BJ (cell line): ENCODE data around the gene GADD45GIP1. TPM values are rescaled to one million over a fixed set of nuclear protein-coding genes. Genes with fewer than 3 reads are reported as not detected.

Experiments used
- CTCF ChIA-PET: fragments of 350-600 bp; formaldehyde crosslinking; extraction: SDS; loops from one replicate; lab custom pipeline; 2021; ENCODE audit warnings: antibody characterized with exemption, inconsistent platforms; lab: Yijun Ruan, JAX
- POLR2A ChIA-PET: fragments of 300-600 bp; sonication (Branson Sonifier 250); formaldehyde crosslinking; extraction: SDS; loops from one replicate; lab custom pipeline; 2021; ENCODE audit warnings: antibody characterized with exemption; lab: Charles Lee
- DNase-seq: peaks from one replicate; pipeline ENCODE4 v3.0.0-alpha.2; 2011; ENCODE audit warnings: low read depth
- H3K27me3 ChIP-seq: 2 replicates; pipeline ENCODE4 v1.6.0; 2011; ENCODE audit warnings: low read length; ENCODE audit not compliant: control insufficient read depth, insufficient read depth
- H3K36me3 ChIP-seq: 2 replicates; pipeline ENCODE4 v1.5.1; 2011; ENCODE audit warnings: low read length; ENCODE audit not compliant: control insufficient read depth, insufficient read depth
- H3K4me3 ChIP-seq: 2 replicates; pipeline ENCODE4 v1.5.1; 2011; ENCODE audit warnings: low read depth, mild to moderate bottlenecking, control low read depth, low read length
- polyA plus RNA-seq: library from polyadenylated mRNA; depleted of rRNA; stranded (reverse); fragments of >200 nt; gene quantifications from 2 replicates; pipeline ENCODE4 v1.2.3, GENCODE V29; 2011
- TF ChIP-seq, protein P1 (sequence below): IDR thresholded peaks from 2 replicates; pipeline ENCODE4 v1.5.1; 2011; ENCODE audit warnings: low read depth, mild to moderate bottlenecking, control low read depth, inconsistent platforms, low read length, moderate library complexity; ENCODE audit not compliant: insufficient read depth

GADD45GIP1 gene
- polyA plus RNA-seq, 1 experiment = 45.5 TPM

DNA sequence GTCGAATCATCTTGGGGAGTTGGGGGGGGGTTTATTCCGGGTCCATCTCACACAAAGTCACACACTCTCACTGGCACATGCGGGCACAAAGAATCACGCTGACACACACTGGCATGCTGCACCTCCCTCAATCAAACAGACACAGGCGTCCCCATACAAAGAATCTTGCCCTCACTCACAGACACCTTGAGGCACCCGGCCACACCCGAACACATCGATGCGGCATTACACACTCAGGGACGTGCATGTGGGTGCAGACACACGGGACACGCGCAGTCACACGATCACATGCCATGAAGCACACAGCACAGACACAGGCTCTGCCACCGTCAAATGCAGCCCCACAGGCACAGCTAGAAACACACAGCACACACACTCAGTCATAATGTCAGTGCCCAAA is 46.1 kb upstream of the GADD45GIP1 start:
- Histone ChIP-seq H3K27me3 (no peaks in the 10 kb centered on the region), H3K4me3 (no peak overlapping the region), H3K36me3 (peaks cover 6% of the 10 kb centered on the region)
- DNase-seq = no peak
- CTCF ChIA-PET = interaction anchor here (0.6 to 5.4 kb wide), 2 partner anchors 58 to 466 kb away, joined by 3 to 23 read pairs; no protein-coding TSS in a partner anchor
- POLR2A ChIA-PET = no interaction called here
- TF ChIP-seq, protein P1, sequence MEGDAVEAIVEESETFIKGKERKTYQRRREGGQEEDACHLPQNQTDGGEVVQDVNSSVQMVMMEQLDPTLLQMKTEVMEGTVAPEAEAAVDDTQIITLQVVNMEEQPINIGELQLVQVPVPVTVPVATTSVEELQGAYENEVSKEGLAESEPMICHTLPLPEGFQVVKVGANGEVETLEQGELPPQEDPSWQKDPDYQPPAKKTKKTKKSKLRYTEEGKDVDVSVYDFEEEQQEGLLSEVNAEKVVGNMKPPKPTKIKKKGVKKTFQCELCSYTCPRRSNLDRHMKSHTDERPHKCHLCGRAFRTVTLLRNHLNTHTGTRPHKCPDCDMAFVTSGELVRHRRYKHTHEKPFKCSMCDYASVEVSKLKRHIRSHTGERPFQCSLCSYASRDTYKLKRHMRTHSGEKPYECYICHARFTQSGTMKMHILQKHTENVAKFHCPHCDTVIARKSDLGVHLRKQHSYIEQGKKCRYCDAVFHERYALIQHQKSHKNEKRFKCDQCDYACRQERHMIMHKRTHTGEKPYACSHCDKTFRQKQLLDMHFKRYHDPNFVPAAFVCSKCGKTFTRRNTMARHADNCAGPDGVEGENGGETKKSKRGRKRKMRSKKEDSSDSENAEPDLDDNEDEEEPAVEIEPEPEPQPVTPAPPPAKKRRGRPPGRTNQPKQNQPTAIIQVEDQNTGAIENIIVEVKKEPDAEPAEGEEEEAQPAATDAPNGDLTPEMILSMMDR = no peak

DNA sequence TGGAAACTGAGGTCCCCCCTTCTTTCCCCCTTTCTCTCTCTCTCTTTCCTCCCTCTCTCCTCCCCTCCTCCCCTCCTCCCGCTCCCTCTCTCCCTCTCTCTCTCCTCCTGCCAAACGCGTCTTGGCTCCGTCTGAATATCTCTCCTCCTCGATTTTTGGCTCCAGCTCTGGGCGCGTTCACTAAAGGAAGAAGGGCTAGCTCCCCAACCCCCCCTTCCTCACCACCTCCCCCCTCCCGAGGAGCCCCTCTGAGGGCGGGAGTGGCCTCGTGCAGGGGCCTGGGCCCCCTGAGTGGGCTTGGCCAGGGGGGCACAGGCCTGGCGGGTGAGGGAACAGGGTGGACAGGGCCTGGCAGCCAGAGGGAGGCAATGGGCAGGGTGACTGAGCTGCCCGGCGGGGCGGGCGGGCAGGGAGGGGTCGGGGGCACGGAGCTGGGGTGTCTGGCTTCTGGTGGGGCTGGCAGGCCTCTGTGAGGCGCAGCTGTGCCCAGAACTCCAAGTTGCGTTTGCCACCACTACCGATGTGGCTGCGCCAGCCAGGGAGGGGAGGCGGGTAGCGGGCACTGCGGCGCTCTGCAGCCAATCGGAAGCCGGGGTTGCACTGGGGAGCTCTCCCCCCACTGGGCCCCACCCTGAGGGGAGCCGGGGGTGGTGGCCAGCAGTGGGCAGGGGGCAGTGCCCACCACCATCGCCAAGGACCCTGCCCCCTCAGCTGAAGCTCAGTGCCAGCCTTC is 45.3 kb upstream of the GADD45GIP1 start:
- H3K4me3 ChIP-seq = peak overlapping the region; percentile 23; the same call in 1 of the 2 replicates
- H3K36me3 ChIP-seq = peaks cover 6% of the 10 kb centered on the region
- no peak for DNase-seq
- CTCF ChIA-PET = interaction anchor here (0.6 to 5.4 kb wide), 3 partner anchors 19 to 465 kb away, joined by 3 to 23 read pairs (median 3); no protein-coding TSS in a partner anchor
- no peaks in the 10 kb centered on the region for H3K27me3 ChIP-seq
- TF ChIP-seq, protein P1 = 0 out of 2 replicates have a peak, but pooled peaks have one; percentile 4
- POLR2A ChIA-PET = no interaction called here

DNA sequence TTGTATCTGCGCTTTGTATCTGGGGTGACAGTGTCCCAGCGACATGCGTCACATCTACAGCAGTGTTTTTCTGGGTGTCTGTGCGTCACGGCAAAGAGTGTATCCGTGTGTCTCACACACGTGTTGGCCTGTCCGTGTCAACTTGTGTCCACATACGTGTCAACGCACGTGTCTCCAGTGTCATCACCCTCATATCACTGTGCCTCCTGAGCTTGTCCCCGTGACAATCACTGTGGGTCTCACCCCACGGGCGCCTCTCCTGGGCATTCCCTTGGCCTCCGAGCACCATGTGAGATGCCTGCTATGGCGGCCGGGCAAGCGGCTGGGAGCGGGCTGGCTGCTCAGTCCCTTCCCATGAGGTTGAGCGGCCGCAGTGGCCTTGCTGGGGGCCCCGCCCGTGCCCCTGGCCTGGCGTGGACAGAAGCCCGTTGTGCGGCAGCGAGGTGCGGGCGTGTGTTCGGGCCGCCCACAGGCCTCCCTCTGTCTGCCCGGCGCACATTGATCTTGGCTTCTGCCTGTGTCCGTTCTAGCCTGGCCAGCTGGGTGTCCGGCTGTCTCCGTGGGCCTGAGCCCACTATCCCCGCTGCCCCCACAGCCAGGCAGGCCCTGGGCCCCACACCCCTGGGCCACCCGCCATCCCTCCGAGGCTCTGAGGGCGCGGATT is 44.6 kb upstream of the GADD45GIP1 start:
- DNase-seq = no peak
- Histone ChIP-seq H3K4me3 (peak overlapping the region; percentile 23; the same call in 1 of the 2 replicates), H3K27me3 (no peaks in the 10 kb centered on the region), H3K36me3 (peaks cover 7% of the 10 kb centered on the region)
- ChIA-PET CTCF (interaction anchor here (3.0 to 5.4 kb wide), 2 partner anchors 59 to 60 kb away, joined by 9 to 23 read pairs; no protein-coding TSS in a partner anchor), POLR2A (no interaction called here)
- TF ChIP-seq, protein P1 = no peak

DNA sequence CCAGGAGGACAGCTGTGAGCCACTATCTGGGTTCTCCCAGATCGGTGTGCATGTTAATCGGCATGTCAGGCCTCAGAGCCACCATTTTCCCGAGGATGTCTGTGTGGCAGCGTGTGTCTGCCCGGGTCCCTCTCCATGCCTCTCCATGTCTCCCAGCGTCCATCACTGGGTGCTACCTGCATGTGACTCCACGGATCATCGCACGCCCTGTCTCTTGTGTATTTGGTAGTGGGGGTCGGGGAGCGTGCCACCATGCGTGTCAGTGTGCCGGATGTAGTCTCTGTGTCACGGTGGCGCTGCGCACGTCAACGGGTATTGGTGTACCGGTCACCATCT is 44.1 kb upstream of the GADD45GIP1 start:
- ChIA-PET CTCF (interaction anchor here (3.0 kb wide), 1 partner anchor 60 kb away, joined by 9 read pairs; no protein-coding TSS in a partner anchor), POLR2A (no interaction called here)
- DNase-seq = no peak
- H3K27me3 ChIP-seq = no peaks in the 10 kb centered on the region
- no peak overlapping the region for H3K4me3 ChIP-seq
- TF ChIP-seq, protein P1 = no peak
- peaks cover 9% of the 10 kb centered on the region for H3K36me3 ChIP-seq
